ENCODE results near the gene ISL2. TPM values are rescaled to one million over a fixed set of nuclear protein-coding genes. Genes with fewer than 3 reads are reported as not detected.

ISL2 gene
- total RNA-seq, 1 donor from 2014 or later, result 0.26 TPM

DNA sequence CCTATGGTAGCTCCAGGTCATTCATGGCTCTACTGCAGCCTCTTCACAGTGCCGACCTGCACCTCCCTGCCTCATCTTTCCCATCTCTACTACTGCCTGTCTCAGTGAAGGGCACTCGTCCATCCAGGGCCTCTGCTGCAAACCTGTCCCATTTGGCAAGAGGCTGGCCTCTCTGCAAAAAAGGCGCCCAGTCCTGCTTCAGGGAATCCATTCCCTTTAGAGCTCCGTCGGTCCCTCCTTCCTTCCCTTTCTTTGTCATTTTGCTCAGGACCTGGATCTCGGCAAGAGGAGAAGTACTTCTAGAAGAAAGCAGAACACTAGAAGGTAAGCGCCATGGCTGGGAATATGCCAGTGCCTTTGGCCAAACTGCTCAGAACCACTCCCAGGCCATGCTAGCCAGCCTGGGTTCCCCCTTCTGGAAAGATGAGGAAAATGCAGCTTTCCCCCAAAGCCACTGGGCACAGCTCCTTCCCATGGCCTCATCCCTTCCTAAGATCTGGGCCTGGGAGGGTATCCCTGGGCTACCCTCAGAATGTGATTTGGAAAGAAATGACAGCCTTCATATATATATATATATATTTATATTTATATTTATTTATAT is 6.4 kb upstream of the ISL2 start:
- FAIRE-seq, result no peak

DNA sequence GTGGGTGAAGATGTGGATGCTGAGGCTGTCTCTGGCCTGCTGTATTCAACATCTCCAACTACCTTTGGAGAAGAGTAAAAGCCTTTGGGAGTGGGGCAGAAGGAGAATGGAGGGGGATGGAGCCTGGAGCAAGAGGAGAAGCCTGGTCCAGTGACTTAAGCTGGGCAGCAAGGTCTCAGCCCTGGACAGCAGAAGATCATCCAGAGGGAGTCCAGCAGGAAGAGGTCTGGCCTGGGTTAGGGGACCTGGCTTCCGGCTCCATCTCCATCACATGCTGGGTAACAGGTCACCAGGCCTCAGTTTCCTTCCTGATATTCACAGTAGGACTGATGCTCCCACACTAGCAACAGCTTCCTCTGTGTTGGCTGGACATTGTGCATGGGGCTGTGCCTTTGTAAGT is 3.8 kb upstream of the ISL2 start:
- TF ChIP-seq, protein P1, sequence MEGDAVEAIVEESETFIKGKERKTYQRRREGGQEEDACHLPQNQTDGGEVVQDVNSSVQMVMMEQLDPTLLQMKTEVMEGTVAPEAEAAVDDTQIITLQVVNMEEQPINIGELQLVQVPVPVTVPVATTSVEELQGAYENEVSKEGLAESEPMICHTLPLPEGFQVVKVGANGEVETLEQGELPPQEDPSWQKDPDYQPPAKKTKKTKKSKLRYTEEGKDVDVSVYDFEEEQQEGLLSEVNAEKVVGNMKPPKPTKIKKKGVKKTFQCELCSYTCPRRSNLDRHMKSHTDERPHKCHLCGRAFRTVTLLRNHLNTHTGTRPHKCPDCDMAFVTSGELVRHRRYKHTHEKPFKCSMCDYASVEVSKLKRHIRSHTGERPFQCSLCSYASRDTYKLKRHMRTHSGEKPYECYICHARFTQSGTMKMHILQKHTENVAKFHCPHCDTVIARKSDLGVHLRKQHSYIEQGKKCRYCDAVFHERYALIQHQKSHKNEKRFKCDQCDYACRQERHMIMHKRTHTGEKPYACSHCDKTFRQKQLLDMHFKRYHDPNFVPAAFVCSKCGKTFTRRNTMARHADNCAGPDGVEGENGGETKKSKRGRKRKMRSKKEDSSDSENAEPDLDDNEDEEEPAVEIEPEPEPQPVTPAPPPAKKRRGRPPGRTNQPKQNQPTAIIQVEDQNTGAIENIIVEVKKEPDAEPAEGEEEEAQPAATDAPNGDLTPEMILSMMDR (IDR thresholded peaks at IDR 0.05; ENCODE audit: insufficient read depth, low read length, severe bottlenecking), result no peak

More for the DNA sequence above, 6.4 kb upstream of the ISL2 start:
- no peak overlapping the region for H3K4me3 ChIP-seq (ENCODE audit: low read depth, low read length)
- TF ChIP-seq, protein P1 (IDR thresholded peaks at IDR 0.05; ENCODE audit: insufficient read depth, low read length, severe bottlenecking), result peak; percentile 79
- no peaks in the 10 kb centered on the region for H3K36me3 ChIP-seq (ENCODE audit: control insufficient read depth, insufficient read depth, low read length)
- peak; percentile 55 for DNase-seq (ENCODE audit: low read depth)
- H3K27me3 ChIP-seq (ENCODE audit: control insufficient read depth, insufficient read depth, low read length), result peaks cover 2% of the 10 kb centered on the region

DNA sequence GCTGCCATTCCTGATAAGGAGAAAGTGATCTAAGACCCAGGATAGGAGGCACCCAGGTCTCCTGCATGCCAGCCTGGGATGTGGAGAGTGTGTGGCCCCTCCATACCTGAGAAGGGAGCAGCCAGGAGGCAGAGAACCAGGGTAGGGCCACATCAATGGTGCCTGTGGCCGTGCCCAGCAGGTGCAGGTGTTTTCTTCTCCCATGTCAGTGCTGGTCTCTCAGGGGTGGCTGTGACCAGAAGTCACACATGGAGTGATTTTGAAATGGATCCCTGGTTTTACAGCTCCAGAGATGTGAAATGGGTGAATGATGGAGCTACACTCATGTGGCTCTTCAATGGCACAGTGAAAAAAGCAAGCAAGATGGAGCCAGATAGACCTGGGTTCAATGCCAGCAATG is 3.3 kb upstream of the ISL2 start:
- no peak overlapping the region for H3K4me3 ChIP-seq (ENCODE audit: low read depth, low read length)
- DNase-seq (ENCODE audit: low read depth) (no peak), FAIRE-seq (no peak)
- H3K27me3 ChIP-seq (ENCODE audit: control insufficient read depth, insufficient read depth, low read length), result peaks cover 22% of the 10 kb centered on the region
- no peaks in the 10 kb centered on the region for H3K36me3 ChIP-seq (ENCODE audit: control insufficient read depth, insufficient read depth, low read length)
- TF ChIP-seq, protein P1 (IDR thresholded peaks at IDR 0.05; ENCODE audit: insufficient read depth, low read length, severe bottlenecking), result no peak

More for the DNA sequence above, 3.8 kb upstream of the ISL2 start:
- no peaks in the 10 kb centered on the region for H3K36me3 ChIP-seq (ENCODE audit: control insufficient read depth, insufficient read depth, low read length)
- no peak for DNase-seq (ENCODE audit: low read depth)
- no peak for FAIRE-seq
- H3K4me3 ChIP-seq (ENCODE audit: low read depth, low read length), result no peak overlapping the region
- H3K27me3 ChIP-seq (ENCODE audit: control insufficient read depth, insufficient read depth, low read length), result peaks cover 20% of the 10 kb centered on the region

DNA sequence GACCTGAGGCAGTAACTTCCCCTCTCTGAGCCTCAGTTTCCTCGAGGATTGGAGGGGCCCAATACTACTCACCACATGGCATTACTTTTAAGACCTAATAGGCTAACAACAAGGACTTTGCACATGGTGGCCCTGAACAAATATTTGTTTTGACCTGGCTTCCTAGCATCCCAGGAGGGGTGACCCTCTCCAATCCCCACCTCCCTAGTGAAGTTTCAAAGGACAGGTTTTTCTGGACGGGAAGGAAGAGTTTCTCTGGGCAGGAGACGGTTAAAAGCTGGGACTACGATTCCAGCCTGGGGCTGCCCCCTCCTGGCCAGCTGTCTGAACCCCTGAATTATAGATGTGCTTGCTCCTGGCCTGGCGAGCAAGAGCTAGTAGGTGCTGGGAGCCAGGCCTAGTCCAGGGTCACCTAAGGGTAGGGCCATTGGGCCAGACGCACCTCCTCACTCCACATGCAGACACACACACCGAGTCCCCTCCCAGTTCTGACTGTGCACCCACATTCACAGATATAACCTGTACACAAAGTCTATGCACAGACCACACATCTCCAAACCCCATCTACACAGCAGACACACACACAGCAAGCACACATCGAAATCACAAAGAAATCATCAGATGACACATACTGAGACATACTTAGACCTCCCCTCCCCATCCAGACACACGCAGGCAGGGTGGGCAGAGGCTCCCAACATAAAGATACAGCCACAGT is 2.7 kb upstream of the ISL2 start:
- TF ChIP-seq, protein P1 (IDR thresholded peaks at IDR 0.05; ENCODE audit: insufficient read depth, low read length, severe bottlenecking), result peak; percentile 38
- FAIRE-seq (no peak), DNase-seq (ENCODE audit: low read depth) (no peak)
- H3K27me3 ChIP-seq (ENCODE audit: control insufficient read depth, insufficient read depth, low read length), result peaks cover 28% of the 10 kb centered on the region
- H3K36me3 ChIP-seq (ENCODE audit: control insufficient read depth, insufficient read depth, low read length), result no peaks in the 10 kb centered on the region
- H3K4me3 ChIP-seq (ENCODE audit: low read depth, low read length), result no peak overlapping the region

DNA sequence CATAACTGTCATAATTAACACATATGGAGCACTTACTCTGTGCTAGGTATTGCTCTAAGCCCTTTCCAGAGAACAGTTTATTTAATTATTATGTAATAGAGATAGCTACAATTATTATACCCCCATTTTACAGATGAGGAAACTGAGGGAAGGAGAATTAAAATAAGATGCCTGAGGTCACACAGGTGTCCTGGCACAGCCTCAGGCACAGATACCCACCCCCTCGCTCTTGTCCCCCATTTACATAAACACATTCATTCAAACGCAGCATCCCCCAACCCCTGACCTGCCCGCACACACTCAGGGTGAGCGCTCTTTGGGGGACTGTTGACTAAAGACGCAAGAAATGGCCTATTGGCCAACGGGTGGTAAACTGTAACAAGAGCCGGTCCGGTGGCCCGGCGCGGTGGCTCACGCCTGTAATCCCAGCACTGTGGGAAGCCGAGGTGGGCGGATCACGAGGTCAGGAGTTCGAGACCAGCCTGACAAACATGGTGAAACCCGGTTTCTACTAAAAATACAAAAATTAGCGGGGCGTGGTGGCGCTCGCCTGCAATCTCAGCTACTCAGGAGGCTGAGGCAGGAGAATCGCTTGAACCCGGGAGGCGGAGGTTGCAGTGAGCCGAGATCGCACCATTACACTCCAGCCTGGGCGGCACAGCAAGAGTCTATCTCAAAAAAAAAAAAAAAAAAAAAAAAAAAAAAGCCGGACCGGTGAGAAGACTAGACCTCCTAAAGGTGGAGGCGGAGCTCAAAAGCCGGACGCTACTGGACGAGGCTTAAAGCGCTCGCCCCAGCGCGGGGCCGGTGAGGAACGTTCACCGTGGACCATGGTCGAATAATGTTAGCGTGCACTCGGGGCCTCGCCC is 1.9 kb upstream of the ISL2 start:
- Histone ChIP-seq H3K4me3 (ENCODE audit: low read depth, low read length) (no peak overlapping the region), H3K27me3 (ENCODE audit: control insufficient read depth, insufficient read depth, low read length) (peaks cover 35% of the 10 kb centered on the region), H3K36me3 (ENCODE audit: control insufficient read depth, insufficient read depth, low read length) (no peaks in the 10 kb centered on the region)
- DNase-seq (ENCODE audit: low read depth) (no peak), FAIRE-seq (no peak)
- TF ChIP-seq, protein P1 (IDR thresholded peaks at IDR 0.05; ENCODE audit: insufficient read depth, low read length, severe bottlenecking), result no peak
